Cardiac muscle cell (in vitro differentiated cells and primary cell): ENCODE measurements around the gene KAT7. TPM values are rescaled to one million over a fixed set of nuclear protein-coding genes. Genes with fewer than 3 reads are reported as not detected.
A peak's percentile ranks its signal among the peaks of the same experiment; 100 is the strongest.

Experiments
- DNase-seq, 2 donors: peaks; one replicate each; pipeline versions ENCODE4 v3.0.0 to v3.0.0-alpha.2; 2010 to 2017; ENCODE audit warnings: low read depth in 1 of 2, low spot score in 1 of 2
- H3K27ac ChIP-seq: fragments of 200-600 bp; sonication (generic); 2 replicates; pipeline ENCODE4 v1.5.1; 2016
- H3K27me3 ChIP-seq: fragments of 200-600 bp; sonication (generic); 2 replicates; pipeline ENCODE4 v1.6.0; 2016; ENCODE audit warnings: control low read depth
- H3K36me3 ChIP-seq: fragments of 200-600 bp; sonication (generic); 2 replicates; pipeline ENCODE4 v1.5.1; 2016; ENCODE audit warnings: control low read depth
- H3K4me1 ChIP-seq: fragments of 200-600 bp; sonication (generic); 2 replicates; pipeline ENCODE4 v1.8.1; 2017; ENCODE audit warnings: low read depth, mild to moderate bottlenecking, mixed run types
- H3K4me3 ChIP-seq: fragments of 200-600 bp; sonication (generic); 2 replicates; pipeline ENCODE4 v1.5.1; 2016; ENCODE audit warnings: mild to moderate bottlenecking
- H3K9me3 ChIP-seq: fragments of 200-600 bp; sonication (generic); 2 replicates; pipeline ENCODE4 v1.5.1; 2017; ENCODE audit warnings: low read depth, mild to moderate bottlenecking, control low read depth
- CTCF ChIP-seq: IDR thresholded peaks from 2 replicates; pipeline ENCODE4 v1.5.1; 2012; ENCODE audit warnings: low read depth, mild to moderate bottlenecking, low read length
- polyA plus RNA-seq: library from polyadenylated mRNA; unstranded; fragments of >200 nt; fragmentation: Nextera tagmentation; extraction: Ambion mirVana; gene quantifications from 2 replicates; pipeline ENCODE4 v1.2.1, GENCODE V29; 2016
- total RNA-seq: library from RNA; depleted of rRNA; stranded (reverse); fragments of >200 nt; gene quantifications from 2 replicates; pipeline ENCODE4 v1.2.3, GENCODE V29; 2016

KAT7 gene
- total and polyA plus RNA-seq, 2 experiments from 2014 or later = 30.0 to 33.1 TPM

- H3K36me3 ChIP-seq = peaks cover 55% of the 10 kb centered on the region
- H3K27ac ChIP-seq = peak overlapping the region; percentile 69
- TF ChIP-seq CTCF = no peak
- DNase-seq = no peak
- H3K4me3 ChIP-seq = no peak overlapping the region
- H3K9me3 ChIP-seq = no peaks in the 10 kb centered on the region
- no peaks in the 10 kb centered on the region for H3K27me3 ChIP-seq
- H3K4me1 ChIP-seq = peaks cover 23% of the 10 kb centered on the region
Measured at GRCh38 chr17:49814781-49815529, 26.5 kb downstream of the KAT7 start.

DNA sequence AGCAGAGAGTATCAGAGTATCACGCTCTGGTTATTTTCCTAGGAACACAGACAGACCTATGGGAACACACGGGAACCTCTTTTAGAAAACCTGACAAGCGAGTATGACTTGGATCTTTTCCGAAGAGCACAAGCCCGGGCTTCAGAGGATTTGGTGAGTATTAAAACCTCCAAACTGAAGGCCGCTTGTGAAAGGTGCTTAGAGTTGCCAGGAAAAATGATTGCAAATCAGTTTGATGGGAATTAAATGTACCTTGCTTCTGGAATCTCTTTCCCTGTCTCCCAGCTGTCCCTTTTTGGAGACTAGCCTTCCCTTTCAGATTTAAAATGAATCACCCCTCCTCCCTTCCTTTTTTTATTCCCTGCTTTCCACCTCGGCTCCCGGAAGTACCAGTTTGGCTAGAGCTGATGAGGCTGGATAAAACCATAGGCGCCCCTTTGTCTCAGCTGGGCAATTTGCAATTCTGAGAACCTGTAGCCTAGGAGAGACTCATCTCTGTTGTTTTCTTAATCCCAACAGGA is 27.3 kb downstream of the KAT7 start:
- peaks cover 49% of the 10 kb centered on the region for H3K36me3 ChIP-seq
- no peak for TF ChIP-seq CTCF
- H3K27me3 ChIP-seq = no peaks in the 10 kb centered on the region
- DNase-seq = no peak
- H3K27ac ChIP-seq = peak overlapping the region; percentile 69
- peaks cover 23% of the 10 kb centered on the region for H3K4me1 ChIP-seq
- H3K4me3 ChIP-seq = no peak overlapping the region
- no peaks in the 10 kb centered on the region for H3K9me3 ChIP-seq

GRCh38 chr17:49817993-49818392 is 29.5 kb downstream of the KAT7 start:
- Histone ChIP-seq H3K27ac (no peak overlapping the region), H3K9me3 (no peaks in the 10 kb centered on the region), H3K36me3 (peaks cover 54% of the 10 kb centered on the region), H3K4me1 (peaks cover 23% of the 10 kb centered on the region), H3K27me3 (no peaks in the 10 kb centered on the region), H3K4me3 (no peak overlapping the region)
- no peak for DNase-seq
- no peak for TF ChIP-seq CTCF

DNA sequence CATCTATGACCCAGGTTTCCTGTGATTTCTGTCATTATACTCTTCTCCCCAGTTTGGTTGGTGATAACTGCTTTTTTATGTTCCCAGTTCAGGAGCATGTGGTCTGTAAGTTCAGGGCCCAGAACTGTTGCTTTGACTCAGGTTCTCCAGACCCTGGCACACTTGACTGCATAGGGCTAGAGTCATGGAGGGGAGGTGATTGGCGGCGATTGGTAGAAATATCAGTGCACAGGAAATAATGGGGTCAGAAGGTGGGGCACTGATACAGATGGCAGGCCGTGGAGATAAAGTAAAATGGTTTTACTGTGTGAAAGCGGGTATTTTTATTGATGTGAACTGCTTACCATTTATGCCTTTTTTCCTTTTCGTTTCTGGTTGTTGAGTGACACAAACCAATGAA is 30.7 kb downstream of the KAT7 start:
- Histone ChIP-seq H3K4me3 (no peak overlapping the region), H3K9me3 (no peaks in the 10 kb centered on the region), H3K36me3 (peaks cover 65% of the 10 kb centered on the region), H3K27me3 (no peaks in the 10 kb centered on the region), H3K27ac (no peak overlapping the region), H3K4me1 (peaks cover 23% of the 10 kb centered on the region)
- no peak for TF ChIP-seq CTCF
- DNase-seq = no peak

- Histone ChIP-seq H3K4me1 (peaks cover 20% of the 10 kb centered on the region), H3K9me3 (no peaks in the 10 kb centered on the region), H3K27ac (no peak overlapping the region), H3K4me3 (no peak overlapping the region), H3K36me3 (peaks cover 70% of the 10 kb centered on the region), H3K27me3 (no peaks in the 10 kb centered on the region)
- no peak for TF ChIP-seq CTCF
- DNase-seq = no peak
Measured at GRCh38 chr17:49819651-49820050, 31.2 kb downstream of the KAT7 start.
